ENCODE data around the gene DACH1. TPM values are rescaled to one million over a fixed set of nuclear protein-coding genes. Genes with fewer than 3 reads are reported as not detected.

The DACH1 gene
- polyA plus RNA-seq, 3 donors, result 0.03 to 0.69 (median 0.26) TPM

DNA sequence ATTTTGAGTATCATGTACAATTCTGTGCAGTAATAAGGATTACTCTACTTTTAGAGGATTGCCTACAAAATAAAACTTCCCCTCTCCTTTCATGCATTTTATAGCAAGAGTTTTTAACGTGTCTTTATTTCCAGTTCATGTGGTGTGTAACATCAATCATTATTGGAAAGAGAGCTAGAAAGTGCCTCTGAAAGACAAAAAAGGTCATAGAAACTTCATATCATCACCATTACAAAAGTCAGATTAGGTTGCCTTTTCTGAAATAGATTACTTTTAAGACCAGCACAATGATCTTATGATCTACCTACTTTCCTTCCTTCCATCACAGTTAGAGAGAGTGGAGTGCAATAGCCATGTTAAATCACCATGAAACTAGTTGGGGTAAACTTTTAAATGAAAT is 12.6 kb downstream of the DACH1 start:
- intact Hi-C loops (cut with micrococcal nuclease), result no loop called here
- no peaks in the 10 kb centered on the region for H3K27me3 ChIP-seq (ENCODE audit: control insufficient read depth in 2 of 2, insufficient read depth in 2 of 2, low read length in 2 of 2)
- no peaks in the 10 kb centered on the region for H3K9me3 ChIP-seq (replicated peaks in 1 of 2; ENCODE audit: control insufficient read depth in 1 of 2, insufficient read depth in 1 of 2, low read length in 2 of 2)
- peaks cover 28% of the 10 kb centered on the region for H3K79me2 ChIP-seq (ENCODE audit: insufficient read depth, low read length)
- H2AFZ ChIP-seq (ENCODE audit: insufficient read depth, low read depth, low read length, poor library complexity, severe bottlenecking), result no peak overlapping the region
- TF ChIP-seq, protein P1, sequence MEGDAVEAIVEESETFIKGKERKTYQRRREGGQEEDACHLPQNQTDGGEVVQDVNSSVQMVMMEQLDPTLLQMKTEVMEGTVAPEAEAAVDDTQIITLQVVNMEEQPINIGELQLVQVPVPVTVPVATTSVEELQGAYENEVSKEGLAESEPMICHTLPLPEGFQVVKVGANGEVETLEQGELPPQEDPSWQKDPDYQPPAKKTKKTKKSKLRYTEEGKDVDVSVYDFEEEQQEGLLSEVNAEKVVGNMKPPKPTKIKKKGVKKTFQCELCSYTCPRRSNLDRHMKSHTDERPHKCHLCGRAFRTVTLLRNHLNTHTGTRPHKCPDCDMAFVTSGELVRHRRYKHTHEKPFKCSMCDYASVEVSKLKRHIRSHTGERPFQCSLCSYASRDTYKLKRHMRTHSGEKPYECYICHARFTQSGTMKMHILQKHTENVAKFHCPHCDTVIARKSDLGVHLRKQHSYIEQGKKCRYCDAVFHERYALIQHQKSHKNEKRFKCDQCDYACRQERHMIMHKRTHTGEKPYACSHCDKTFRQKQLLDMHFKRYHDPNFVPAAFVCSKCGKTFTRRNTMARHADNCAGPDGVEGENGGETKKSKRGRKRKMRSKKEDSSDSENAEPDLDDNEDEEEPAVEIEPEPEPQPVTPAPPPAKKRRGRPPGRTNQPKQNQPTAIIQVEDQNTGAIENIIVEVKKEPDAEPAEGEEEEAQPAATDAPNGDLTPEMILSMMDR (IDR thresholded peaks at IDR 0.05), result no peak
- no peak overlapping the region for H3K27ac ChIP-seq (ENCODE audit: low read depth in 1 of 2, low read length in 2 of 2)
- H3K4me2 ChIP-seq (replicated peaks; ENCODE audit: extremely low read depth, low read length, poor library complexity, severe bottlenecking), result no peak overlapping the region
- Mint-ChIP-seq H3K4me1 (peaks cover 8% of the 10 kb centered on the region), H3K36me3 (no peaks in the 10 kb centered on the region), H3K9me3 (no peaks in the 10 kb centered on the region), H3K27ac (no peak overlapping the region), H3K4me3 (no peak overlapping the region), H3K27me3 (ENCODE audit: low read depth in 3 of 3) (no peaks in the 10 kb centered on the region)
- H4K20me1 ChIP-seq (ENCODE audit: insufficient read depth, low read length), result no peaks in the 10 kb centered on the region
- H3K36me3 ChIP-seq (replicated peaks in 1 of 2; ENCODE audit: control insufficient read depth in 1 of 2, insufficient read depth in 2 of 2, low read length in 2 of 2), result no peaks in the 10 kb centered on the region
- no CpG with 5 or more reads among the region's 1 CpG for WGBS (ENCODE audit: insufficient coverage)
- no peak for DNase-seq
- H3K4me3 ChIP-seq (replicated peaks in 1 of 3; ENCODE audit: low read depth in 2 of 3, low read length in 3 of 3), result no peak overlapping the region
- H3K9ac ChIP-seq (ENCODE audit: insufficient read depth, low read length, poor library complexity, severe bottlenecking), result no peak overlapping the region
- no peaks in the 10 kb centered on the region for H3K4me1 ChIP-seq (ENCODE audit: control insufficient read depth in 1 of 2, insufficient read depth in 2 of 2, low read length in 2 of 2)

DNA sequence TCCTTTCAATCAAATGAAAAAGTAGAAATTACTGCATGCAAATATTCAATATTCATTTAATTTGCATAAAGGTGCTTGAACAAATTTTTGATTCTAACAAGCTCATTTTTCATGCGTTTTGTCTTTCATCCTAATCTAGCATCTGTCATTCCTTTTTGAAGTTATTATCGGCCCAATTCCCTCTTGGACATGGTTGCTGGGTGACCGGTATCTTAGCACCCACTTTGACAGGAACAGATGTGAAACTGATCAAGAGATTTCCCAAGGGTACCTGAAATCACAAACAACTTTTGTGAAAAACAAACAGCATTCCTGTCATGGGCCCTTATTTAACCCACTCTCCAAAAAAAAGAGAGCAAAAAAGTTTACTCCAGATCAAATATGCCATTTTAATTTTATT is 13.3 kb downstream of the DACH1 start:
- Histone ChIP-seq H3K4me3 (replicated peaks in 1 of 3; ENCODE audit: low read depth in 2 of 3, low read length in 3 of 3) (no peak overlapping the region), H3K27ac (ENCODE audit: low read depth in 1 of 2, low read length in 2 of 2) (no peak overlapping the region), H3K9me3 (replicated peaks in 1 of 2; ENCODE audit: control insufficient read depth in 1 of 2, insufficient read depth in 1 of 2, low read length in 2 of 2) (no peaks in the 10 kb centered on the region), H3K79me2 (ENCODE audit: insufficient read depth, low read length) (peaks cover 21% of the 10 kb centered on the region), H4K20me1 (ENCODE audit: insufficient read depth, low read length) (no peaks in the 10 kb centered on the region), H3K27me3 (ENCODE audit: control insufficient read depth in 2 of 2, insufficient read depth in 2 of 2, low read length in 2 of 2) (no peaks in the 10 kb centered on the region), H3K9ac (ENCODE audit: insufficient read depth, low read length, poor library complexity, severe bottlenecking) (no peak overlapping the region), H3K4me2 (replicated peaks; ENCODE audit: extremely low read depth, low read length, poor library complexity, severe bottlenecking) (no peak overlapping the region), H2AFZ (ENCODE audit: insufficient read depth, low read depth, low read length, poor library complexity, severe bottlenecking) (no peak overlapping the region), H3K36me3 (replicated peaks in 1 of 2; ENCODE audit: control insufficient read depth in 1 of 2, insufficient read depth in 2 of 2, low read length in 2 of 2) (no peaks in the 10 kb centered on the region), H3K4me1 (ENCODE audit: control insufficient read depth in 1 of 2, insufficient read depth in 2 of 2, low read length in 2 of 2) (no peaks in the 10 kb centered on the region)
- peaks cover 7% of the 10 kb centered on the region for H3K4me1 Mint-ChIP-seq
- H3K4me3 Mint-ChIP-seq, result no peak overlapping the region
- no peaks in the 10 kb centered on the region for H3K36me3 Mint-ChIP-seq
- H3K9me3 Mint-ChIP-seq, result peaks cover 0 to 1% (median 0%) of the 10 kb centered on the region in 7 donors
- intact Hi-C loops (cut with micrococcal nuclease), result no loop called here
- H3K27me3 Mint-ChIP-seq (ENCODE audit: low read depth in 3 of 3), result no peaks in the 10 kb centered on the region
- no peak overlapping the region for H3K27ac Mint-ChIP-seq
- DNase-seq, result no peak
- 96% methylated on average over 3 of the region's 3 CpGs for WGBS (ENCODE audit: insufficient coverage)
- TF ChIP-seq, protein P1 (IDR thresholded peaks at IDR 0.05), result no peak

All from CD14-positive monocyte (primary cell).